Stimulated activated CD8-positive, alpha-beta memory T cell treated with anti-CD3 and anti-CD28 coated beads, Interleukin-12 subunit alpha, Interleukin-12 subunit beta, amount 100 ng/mL, for 24 hours (primary cell): ENCODE data around the gene C8G.

Source experiments
- DNase-seq: peaks from one replicate; pipeline ENCODE4 v3.0.0-alpha.2; 2020; ENCODE audit errors: extremely low read depth

Gene C8G

DNA sequence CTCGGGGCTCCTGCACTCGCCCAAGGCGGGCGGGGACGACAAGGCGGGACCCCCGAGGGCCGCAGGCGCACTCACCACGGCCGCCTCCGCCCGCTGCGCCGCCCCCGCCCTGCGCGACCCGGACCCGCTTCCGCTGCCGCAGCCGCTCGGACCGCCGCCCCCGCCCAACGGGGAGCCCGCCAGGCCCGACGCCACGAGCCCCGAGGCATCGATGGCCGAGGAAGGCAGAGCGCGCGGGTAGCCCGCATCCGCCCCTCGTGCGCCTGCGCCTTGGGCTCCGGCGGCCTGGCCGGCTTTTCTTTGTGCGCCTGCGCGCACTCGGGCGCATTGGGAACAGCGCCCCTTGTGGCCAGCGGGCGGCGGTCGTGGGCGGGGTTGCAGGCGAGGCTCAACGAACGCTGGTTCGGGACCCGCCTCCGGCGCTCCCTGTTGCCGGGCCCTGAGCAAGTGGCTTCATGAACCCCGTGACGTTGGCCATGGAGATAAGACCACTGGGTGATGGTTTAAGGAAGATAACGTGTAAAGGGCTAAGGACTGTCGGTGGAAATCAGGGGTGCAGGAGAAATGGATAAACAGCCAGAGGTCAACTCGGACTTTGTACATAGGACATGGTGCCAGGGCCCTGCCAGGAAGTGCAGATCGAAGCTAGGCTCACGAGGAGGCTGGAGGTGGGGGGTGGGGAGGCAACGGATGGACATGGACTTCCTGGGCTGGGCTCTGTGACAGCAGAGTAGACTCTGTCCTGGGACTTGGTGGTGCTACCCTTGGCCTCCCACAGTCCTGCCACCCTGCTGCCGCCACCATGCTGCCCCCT, at the start of gene C8G, which contains the start of gene FBXW5:
TSS of gene C8G (plus strand) at position 725 of the 814 bp plus-strand sequence. CDS start at position 803, 78 bp downstream.
TSS of gene FBXW5 (minus strand) at position 220 of the 814 bp plus-strand sequence. CDS start 655 bp downstream, outside the sequence.
- DNase-seq = peak; percentile 84

- DNase-seq = no peak
These were observed 49.0 kb upstream of the C8G start for GRCh38 chr9:136896027-136896426.

DNA sequence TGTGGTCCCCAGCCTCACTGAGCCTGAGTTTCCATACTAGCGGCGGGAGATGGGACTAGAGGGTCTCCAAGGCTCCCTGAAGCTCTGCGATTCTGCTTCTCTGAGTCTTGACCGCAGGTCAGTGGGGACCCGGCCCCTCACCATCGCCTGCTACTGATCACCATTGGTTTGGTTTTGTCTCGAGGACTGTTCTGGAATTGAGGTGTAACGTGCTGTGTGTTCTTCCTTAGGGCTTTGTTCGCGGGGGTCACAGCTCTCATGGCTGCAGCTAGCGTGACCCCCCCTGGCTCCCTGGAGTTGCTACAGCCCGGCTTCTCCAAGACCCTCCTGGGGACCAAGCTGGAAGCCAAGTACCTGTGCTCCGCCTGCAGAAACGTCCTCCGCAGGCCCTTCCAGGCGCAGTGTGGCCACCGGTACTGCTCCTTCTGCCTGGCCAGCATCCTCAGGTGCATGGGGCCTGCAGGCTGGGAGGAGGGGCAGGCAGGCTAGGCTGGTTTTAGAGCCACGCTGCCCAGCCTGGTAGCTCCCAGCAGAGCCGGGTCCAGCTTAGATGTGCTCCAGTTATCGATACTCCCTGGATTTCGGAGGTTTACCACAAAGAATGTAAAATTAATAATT, 46.5 kb upstream of the C8G start:
- DNase-seq = no peak

- DNase-seq = no peak
These were observed 45.8 kb upstream of the C8G start for GRCh38 chr9:136899196-136899595.

GRCh38 chr9:136900556-136900955, 44.5 kb upstream of the C8G start:
- no peak for DNase-seq

- DNase-seq = no peak
These were observed 44.0 kb upstream of the C8G start for GRCh38 chr9:136900988-136901515.

GRCh38 chr9:136901516-136902258, 43.4 kb upstream of the C8G start:
- DNase-seq = no peak

DNA sequence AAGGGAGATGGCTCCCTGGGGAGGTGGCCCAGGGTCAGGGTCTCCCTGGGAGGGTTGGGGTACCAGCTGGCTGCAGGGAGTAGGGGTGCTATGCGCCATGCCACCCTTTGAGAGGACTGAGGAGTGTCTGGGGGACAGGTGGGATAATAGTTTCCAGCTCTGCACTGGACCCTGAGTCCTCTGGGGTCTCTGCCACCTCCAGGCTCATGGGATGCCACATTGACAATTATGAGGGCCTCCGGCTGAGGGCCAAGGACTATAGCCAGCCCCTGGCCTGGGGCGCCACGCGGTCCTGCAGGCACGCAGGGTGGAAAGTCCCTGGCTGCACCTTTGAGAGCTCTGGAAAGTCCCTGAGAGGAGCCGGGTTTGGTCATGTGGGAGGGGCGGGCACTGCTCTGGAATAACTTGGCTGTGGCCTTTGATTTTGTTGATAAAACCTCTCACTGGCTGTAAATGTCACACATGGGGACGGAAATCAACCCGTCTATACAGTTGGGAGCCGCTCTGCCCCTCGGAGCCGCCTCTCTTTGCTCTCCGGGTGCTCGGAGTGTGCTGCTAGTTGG, 42.7 kb upstream of the C8G start:
- DNase-seq = peak; percentile 64

DNA sequence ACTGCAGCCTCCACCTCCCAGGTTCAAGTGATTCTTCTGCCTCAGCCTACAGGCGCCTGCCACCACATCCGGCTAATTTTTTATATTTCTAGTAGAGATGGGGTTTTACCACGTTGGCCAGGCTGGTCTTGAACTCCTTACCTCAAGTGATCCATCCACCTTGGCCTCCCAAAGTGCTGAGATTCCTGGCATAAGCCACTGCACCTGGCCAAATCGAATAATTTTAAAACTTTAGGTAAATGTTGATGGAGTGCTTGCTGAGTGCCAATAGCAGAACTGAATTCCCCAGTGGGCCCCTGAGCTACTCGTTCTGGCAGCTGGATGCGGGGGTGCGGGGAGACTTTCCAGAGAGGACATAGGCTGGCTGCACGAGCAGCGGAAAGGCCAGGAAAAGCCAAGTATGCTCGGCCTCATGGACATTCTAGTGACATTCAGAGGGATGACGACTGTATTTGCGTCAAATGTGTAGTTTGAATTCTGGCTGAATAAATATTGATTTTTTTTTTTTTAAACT, 41.9 kb upstream of the C8G start:
- DNase-seq = no peak

DNA sequence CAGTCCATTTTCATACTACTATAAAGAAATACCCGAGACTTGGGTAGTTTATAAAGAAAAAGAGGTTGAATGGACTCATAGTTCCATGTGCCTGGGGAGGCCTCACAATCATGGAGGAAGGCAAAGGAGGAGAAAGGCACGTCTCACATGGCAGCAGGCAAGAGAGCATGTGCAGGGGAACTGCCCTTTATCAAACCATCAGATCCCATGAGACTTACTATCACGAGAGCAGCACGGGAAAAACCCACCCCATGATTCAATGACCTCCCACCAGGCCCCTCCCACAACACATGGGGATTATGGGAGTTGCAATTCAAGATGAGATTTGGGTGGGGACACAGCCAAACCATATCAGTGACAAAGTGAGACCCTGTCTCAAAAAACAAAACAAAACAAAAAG, 38.8 kb upstream of the C8G start:
- no peak for DNase-seq

GRCh38 chr9:136907011-136907914, 37.8 kb upstream of the C8G start:
- no peak for DNase-seq

- DNase-seq = no peak
These were observed 34.7 kb upstream of the C8G start for GRCh38 chr9:136910197-136910900.

DNA sequence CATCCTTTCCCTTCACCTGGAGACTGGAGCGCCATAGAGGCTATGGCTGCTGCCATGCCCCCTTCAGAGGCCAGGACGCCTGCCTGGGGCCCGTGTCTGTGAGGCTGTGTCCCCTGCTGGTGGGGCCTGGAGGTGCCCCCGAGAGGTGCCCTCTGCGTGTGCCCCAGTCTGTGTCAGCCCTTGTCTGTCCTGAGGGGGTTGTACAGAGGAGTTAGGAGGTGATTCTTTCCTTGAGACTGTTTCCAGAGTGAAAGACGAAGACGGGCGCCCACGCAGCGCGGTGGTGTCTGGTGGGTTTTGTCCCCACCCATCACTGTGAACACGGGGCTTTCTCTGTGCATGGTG, 34.2 kb upstream of the C8G start:
- no peak for DNase-seq

GRCh38 chr9:136913701-136914438, 31.2 kb upstream of the C8G start:
- DNase-seq = no peak

DNA sequence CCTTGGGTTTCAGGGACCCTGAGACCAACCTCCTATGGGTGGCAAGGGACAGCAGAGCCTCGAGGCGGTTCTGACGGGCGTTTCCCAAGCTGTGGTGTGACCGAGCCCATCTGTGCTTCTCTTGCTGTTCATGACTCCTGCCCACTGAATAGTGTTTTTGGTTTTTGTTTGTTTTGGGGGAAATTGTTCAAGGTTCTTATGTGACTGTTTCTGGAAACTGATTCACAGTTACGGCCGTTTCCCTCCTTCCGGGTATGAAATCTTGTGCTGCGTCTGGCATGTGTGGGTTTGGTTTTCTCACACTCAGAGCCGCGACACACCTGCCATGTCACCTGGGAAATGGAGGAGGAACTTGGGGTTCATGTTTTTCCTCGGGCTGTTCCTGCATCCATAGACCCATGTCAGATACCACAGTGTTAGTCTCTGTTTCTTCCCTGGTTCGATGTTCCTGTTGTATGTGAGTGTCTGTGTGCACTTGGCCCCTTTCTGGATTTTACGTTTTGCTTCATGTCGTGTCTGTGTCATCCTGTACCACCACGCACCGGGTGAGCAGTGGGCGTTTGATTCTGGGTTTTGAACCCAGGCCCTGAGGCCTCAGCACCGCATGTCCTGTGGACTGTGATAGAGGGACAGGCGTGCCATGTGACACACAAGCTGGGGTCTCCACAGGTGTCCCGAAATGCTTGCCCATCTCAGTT, 29.3 kb upstream of the C8G start:
- DNase-seq = no peak

- DNase-seq = no peak
These were observed 28.5 kb upstream of the C8G start for GRCh38 chr9:136916330-136917184.

- DNase-seq = no peak
These were observed 27.1 kb upstream of the C8G start for GRCh38 chr9:136917902-136918301.

DNA sequence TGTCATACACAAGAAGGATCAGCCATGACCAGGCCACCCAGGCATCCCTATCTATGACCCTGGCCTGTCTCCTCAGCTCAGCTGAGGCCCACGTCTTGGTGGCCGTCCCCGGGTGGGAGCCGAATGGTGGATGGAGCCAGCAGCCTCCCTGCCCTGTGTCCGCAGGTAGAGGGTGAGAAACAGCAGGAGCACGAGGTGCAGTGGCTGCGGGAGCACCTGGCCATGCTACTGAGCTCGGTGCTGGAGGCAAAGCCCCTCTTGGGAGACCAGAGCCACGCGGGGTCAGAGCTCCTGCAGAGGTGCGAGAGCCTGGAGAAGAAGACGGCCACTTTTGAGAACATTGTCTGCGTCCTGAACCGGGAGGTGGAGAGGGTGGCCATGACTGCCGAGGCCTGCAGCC, 25.0 kb upstream of the C8G start:
- DNase-seq = no peak
